GM19328 (cell line): ENCODE results near the gene LPIN1.
"Not testable (repeated sequence)": the region's sequence is repeated elsewhere in the genome, so short reads cannot be mapped to it uniquely, and the experiment has no call there.

Experiments used
- ATAC-seq: cut with Tn5 transposase; IDR thresholded peaks from one replicate; pipeline ENCODE4 v1.9.1; 2021; ENCODE audit warnings: mild to moderate bottlenecking, moderate library complexity; ENCODE audit not compliant: unreplicated experiment

Gene LPIN1

GRCh38 chr2:11759182-11759975, 12.9 kb downstream of the LPIN1 start:
- not testable (repeated sequence) for ATAC-seq

- no peak for ATAC-seq
Observed at GRCh38 chr2:11761259-11761658, 14.8 kb downstream of the LPIN1 start.

DNA sequence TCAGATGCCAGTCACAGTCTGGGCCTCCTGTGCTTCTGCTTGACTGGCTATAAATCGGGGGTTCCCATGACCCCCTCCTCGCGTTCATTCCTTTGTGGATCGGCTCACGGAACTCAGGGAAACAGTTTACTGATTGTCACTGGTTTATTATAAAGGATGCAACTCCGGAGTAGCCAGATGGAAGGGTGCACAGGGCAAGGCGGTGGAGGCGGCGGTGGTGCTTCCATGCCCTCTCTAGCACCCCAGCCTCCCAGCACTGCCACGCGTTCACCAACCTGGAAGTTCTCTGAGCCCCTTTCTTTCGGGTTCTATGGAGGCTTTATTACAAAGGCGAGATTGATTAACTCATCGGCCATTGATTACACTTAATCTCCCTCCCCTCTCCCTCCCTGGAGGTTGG, 15.6 kb downstream of the LPIN1 start:
- no peak for ATAC-seq

GRCh38 chr2:11762799-11763461, 16.5 kb downstream of the LPIN1 start:
- ATAC-seq = no peak

DNA sequence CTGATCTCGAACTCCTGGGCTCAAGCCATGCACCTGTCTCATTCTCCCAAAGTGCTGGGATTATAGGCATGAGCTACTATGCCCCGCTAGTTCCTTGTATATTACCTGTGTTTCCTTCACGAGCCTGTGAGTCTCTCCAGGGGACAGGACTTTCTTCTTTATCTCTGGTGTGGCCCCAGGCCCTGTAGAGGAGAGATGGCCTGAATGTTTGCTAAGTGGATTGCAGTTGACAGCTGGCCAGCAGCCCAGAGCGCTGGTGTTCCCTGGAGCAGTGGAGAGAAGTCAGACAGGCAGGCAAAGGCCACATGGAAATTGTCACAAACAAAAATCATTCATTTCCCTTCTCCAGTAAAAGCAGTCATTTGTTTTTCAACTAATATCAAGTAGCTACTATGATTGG, 17.9 kb downstream of the LPIN1 start:
- ATAC-seq = no peak

GRCh38 chr2:11764920-11765319, 18.5 kb downstream of the LPIN1 start:
- ATAC-seq = no peak

GRCh38 chr2:11765501-11765900, 19.1 kb downstream of the LPIN1 start:
- no peak for ATAC-seq

- no peak for ATAC-seq
Observed at GRCh38 chr2:11766016-11766415, 19.6 kb downstream of the LPIN1 start.

- no peak for ATAC-seq
Observed at GRCh38 chr2:11767779-11768178, 21.3 kb downstream of the LPIN1 start.

GRCh38 chr2:11768946-11769345, 22.5 kb downstream of the LPIN1 start:
- ATAC-seq = no peak

DNA sequence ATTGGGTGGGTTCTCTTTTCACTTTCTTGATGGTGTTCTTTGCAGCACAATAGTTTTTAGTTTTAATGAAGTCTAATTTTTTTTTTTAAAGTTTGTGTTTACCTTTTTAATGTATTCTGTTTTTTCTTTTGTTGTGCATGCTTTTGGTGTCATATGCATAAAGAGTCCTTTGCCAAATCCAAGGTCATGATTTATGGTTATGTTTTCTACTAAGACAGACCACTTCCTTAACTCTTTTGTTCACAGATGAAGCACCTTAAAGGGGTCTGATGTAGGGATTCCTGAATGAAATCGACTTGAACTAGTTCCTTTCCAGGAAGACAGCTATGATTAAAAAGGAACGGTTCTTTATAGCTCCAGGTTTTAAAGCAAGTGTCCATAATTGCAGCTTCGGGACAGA, 23.1 kb downstream of the LPIN1 start:
- ATAC-seq = no peak

DNA sequence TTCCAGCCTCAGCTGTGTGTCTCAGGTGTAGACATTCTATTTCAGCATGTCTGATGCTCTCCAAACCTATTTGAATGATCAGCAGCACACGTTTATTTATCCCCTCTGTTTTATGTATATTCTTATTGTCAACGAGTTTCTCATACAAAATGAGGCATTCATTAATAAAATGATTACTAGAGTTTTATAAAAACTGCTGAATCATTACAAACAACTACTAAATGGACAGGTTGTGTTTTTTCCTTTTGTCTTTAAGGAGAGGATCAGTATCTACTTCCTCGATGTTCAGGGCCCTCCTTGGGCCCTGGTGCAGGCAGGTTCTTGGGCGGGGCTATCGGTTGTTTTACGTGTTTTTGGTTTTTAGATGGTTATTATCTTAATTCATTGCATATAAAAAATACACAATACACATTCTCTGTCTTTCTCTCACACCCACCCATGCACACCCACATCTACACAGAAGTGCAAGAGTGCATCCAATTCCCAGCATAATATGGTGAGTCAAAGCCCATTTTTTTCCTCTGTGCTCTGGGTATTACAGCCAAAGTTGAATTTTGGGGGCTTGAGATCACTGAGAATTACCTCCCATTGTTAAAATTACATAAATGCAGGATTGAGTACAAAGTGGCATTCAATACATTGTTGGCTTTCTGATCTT, 24.2 kb downstream of the LPIN1 start:
- no peak for ATAC-seq

- ATAC-seq = no peak
Observed at GRCh38 chr2:11771971-11772615, 25.7 kb downstream of the LPIN1 start.

GRCh38 chr2:11773111-11773510, 26.7 kb downstream of the LPIN1 start:
- no peak for ATAC-seq

- ATAC-seq = no peak
Observed at GRCh38 chr2:11773747-11774525, 27.5 kb downstream of the LPIN1 start.

DNA sequence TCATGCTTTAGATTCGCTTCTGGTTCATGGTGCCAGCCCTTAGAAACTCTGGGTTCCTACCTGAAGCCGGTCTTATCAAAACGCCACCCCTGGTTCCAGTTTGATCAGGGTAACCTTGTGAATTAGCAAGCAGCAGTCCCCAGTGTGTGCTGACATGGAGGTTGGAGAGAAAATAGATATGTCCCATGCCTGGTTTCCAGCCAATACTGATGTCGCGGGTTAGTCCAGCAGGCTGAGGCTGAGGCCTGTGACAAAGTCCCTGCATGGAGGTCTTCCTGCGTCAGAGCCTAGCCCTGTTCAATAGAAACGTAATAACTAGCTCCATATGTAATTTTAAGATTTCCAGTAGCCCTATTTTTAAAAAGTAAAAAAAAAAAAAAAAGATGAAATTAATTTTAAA, 28.2 kb downstream of the LPIN1 start:
- no peak for ATAC-seq

DNA sequence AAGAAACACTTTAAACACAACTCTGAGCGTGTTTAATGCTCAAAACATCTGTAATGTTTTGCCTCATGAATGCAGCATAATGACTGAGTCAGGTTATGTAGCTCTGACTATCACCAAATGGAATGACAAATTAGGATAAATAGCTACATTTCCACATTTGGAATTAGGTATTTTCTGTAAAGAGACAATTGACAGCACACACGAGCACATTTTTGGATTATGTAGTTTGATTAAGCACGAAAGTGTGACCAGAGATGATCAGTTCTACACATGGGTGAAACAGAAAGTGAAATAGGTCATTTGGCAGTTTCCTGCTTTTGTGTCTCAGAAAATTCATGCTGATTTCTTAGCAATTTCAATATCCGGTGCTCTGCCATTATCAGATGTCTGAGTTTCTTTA, 29.0 kb downstream of the LPIN1 start:
- peak; percentile 61 for ATAC-seq

- no peak for ATAC-seq
Observed at GRCh38 chr2:11777066-11777782, 30.8 kb downstream of the LPIN1 start.

GRCh38 chr2:11777886-11778415, 31.5 kb downstream of the LPIN1 start:
- no peak for ATAC-seq

DNA sequence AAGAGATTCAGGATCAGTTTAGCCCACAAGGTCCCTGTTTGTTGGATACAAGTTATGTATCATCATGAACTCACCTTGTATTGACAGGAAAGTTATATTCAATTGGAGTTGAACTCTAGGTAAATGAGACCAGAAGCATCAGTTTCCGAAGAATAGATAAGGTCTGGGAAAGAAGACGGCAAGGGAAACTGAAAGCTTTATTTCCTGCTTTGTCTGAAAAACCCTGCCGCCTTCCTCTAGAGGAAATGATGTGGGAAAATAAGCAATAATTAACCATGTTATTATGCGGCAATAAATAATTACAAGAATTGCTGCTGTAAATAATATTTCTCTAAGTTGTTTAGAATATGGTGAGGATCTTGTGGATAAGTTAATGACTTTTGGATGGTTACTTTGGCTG, 32.0 kb downstream of the LPIN1 start:
- no peak for ATAC-seq
